GM21737 (cell line): ENCODE measurements around the gene ZNF462.

Source experiments
- ATAC-seq: cut with Tn5 transposase; IDR thresholded peaks from one replicate; pipeline ENCODE4 v1.9.1; 2021; ENCODE audit warnings: mild to moderate bottlenecking, moderate library complexity; ENCODE audit not compliant: unreplicated experiment

Gene ZNF462

GRCh38 chr9:106921341-106921899 is 58.5 kb downstream of the ZNF462 start:
- no peak for ATAC-seq

- ATAC-seq: no peak
These were observed 59.1 kb downstream of the ZNF462 start for GRCh38 chr9:106922026-106922425.

GRCh38 chr9:106925392-106925791 is 62.4 kb downstream of the ZNF462 start:
- no peak for ATAC-seq

GRCh38 chr9:106927916-106928315 is 65.0 kb downstream of the ZNF462 start:
- no peak for ATAC-seq

- ATAC-seq: no peak
These were observed 65.4 kb downstream of the ZNF462 start for GRCh38 chr9:106928350-106928749.

GRCh38 chr9:106929471-106930177 is 66.7 kb downstream of the ZNF462 start:
- ATAC-seq: no peak

- no peak for ATAC-seq
These were observed 67.5 kb downstream of the ZNF462 start for GRCh38 chr9:106930477-106930876.

- ATAC-seq: no peak
These were observed 68.5 kb downstream of the ZNF462 start for GRCh38 chr9:106931466-106931865.

- ATAC-seq: no peak
These were observed 69.2 kb downstream of the ZNF462 start for GRCh38 chr9:106932178-106932577.

GRCh38 chr9:106932675-106933074 is 69.7 kb downstream of the ZNF462 start:
- no peak for ATAC-seq

GRCh38 chr9:106933470-106933869 is 70.5 kb downstream of the ZNF462 start:
- ATAC-seq: no peak

GRCh38 chr9:106934442-106935238 is 71.7 kb downstream of the ZNF462 start:
- ATAC-seq: no peak

GRCh38 chr9:106936680-106937079 is 73.7 kb downstream of the ZNF462 start:
- ATAC-seq: no peak

- ATAC-seq: no peak
These were observed 79.0 kb downstream of the ZNF462 start for GRCh38 chr9:106941916-106942315.

- ATAC-seq: no peak
These were observed 83.0 kb downstream of the ZNF462 start for GRCh38 chr9:106945727-106946660.

GRCh38 chr9:106947106-106947900 is 84.3 kb downstream of the ZNF462 start:
- no peak for ATAC-seq

GRCh38 chr9:106953174-106953573 is 90.2 kb downstream of the ZNF462 start:
- ATAC-seq: no peak

GRCh38 chr9:106954558-106954957 is 91.6 kb downstream of the ZNF462 start:
- no peak for ATAC-seq

- ATAC-seq: no peak
These were observed 92.2 kb downstream of the ZNF462 start for GRCh38 chr9:106954974-106955850.
